ENCODE measurements around the gene MIS12.

MIS12 gene

GRCh38 chr17:5464717-5465507 is 21.5 kb upstream of the MIS12 start:
- Histone ChIP-seq H3K9me3 (ENCODE audit: low read depth, low read length) (no peaks in the 10 kb centered on the region), H3K4me3 (no peak overlapping the region), H3K36me3 (ENCODE audit: insufficient read depth, low read length) (peaks cover 21% of the 10 kb centered on the region), H3K27ac (no peak overlapping the region), H3K9ac (ENCODE audit: insufficient read length) (peak overlapping the region; percentile 35)
- DNase-seq (ENCODE audit: low read depth, low spot score) = no peak
- no peak for TF ChIP-seq FOXP2 (optimal IDR thresholded peaks at IDR 0.05; ENCODE audit: control extremely low read depth, extremely low read length, insufficient read depth)

GRCh38 chr17:5466295-5466694 is 20.1 kb upstream of the MIS12 start:
- no peaks in the 10 kb centered on the region for H3K9me3 ChIP-seq (ENCODE audit: low read depth, low read length)
- H3K4me3 ChIP-seq = peak overlapping the region; percentile 94
- DNase-seq (ENCODE audit: low read depth, low spot score) = no peak
- no peak overlapping the region for H3K27ac ChIP-seq
- H3K9ac ChIP-seq (ENCODE audit: insufficient read length) = peak overlapping the region; percentile 92
- TF ChIP-seq FOXP2 (optimal IDR thresholded peaks at IDR 0.05; ENCODE audit: control extremely low read depth, extremely low read length, insufficient read depth) = no peak
- TF ChIP-seq EZH2 (IDR thresholded peaks at IDR 0.05) = no peak
- TF ChIP-seq POLR2AphosphoS5 (IDR thresholded peaks at IDR 0.05; ENCODE audit: borderline replicate concordance, low read depth, low read length) = no peak
- H3K36me3 ChIP-seq (ENCODE audit: insufficient read depth, low read length) = peaks cover 15% of the 10 kb centered on the region

DNA sequence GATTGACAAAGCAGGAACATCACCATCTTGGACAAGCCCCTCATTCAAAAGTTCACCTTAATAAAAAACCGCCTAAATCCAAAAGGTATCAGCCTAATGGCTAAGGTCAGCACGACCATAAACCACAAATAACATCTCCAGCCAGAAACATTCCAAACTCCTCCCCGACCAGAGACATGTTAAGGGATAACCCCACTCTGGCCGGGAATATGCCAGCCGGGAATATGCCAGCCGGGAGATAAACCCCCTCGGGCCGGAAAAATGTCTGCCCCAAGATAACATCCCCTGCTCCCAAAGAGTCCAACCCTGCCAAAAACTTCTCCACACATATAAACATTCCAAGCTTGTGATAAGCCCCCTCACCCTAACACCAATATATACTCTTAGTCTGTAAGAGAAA is 18.9 kb upstream of the MIS12 start:
- Histone ChIP-seq H3K27ac (no peak overlapping the region), H3K36me3 (ENCODE audit: insufficient read depth, low read length) (peaks cover 11% of the 10 kb centered on the region), H3K9ac (ENCODE audit: insufficient read length) (peak overlapping the region; percentile 92), H3K9me3 (ENCODE audit: low read depth, low read length) (no peaks in the 10 kb centered on the region), H3K4me3 (peak overlapping the region; percentile 94)
- no peak for TF ChIP-seq EZH2 (IDR thresholded peaks at IDR 0.05)
- TF ChIP-seq FOXP2 (optimal IDR thresholded peaks at IDR 0.05; ENCODE audit: control extremely low read depth, extremely low read length, insufficient read depth) = no peak
- TF ChIP-seq POLR2AphosphoS5 (IDR thresholded peaks at IDR 0.05; ENCODE audit: borderline replicate concordance, low read depth, low read length) = no peak
- DNase-seq (ENCODE audit: low read depth, low spot score) = no peak

DNA sequence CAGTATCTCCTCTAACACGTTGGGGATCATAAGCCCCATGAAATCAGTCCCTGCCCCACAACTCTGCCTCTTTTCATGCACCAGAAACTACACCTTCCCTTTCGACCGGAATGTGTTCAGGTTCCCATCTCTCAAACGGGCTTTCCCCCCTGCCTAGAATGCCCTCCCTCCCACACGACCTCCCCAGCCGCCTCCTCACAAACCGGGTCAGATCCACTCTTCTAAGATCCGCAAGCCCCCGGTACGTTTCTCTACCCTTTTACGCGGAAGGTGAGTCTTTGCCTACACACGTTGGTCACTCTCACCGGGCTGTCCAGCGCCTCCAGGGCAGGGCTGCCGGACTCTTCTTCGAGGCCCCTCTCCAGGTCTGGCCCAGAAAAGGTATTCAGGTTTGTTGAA is 18.3 kb upstream of the MIS12 start:
- Histone ChIP-seq H3K27ac (no peak overlapping the region), H3K4me3 (peak overlapping the region; percentile 94), H3K9me3 (ENCODE audit: low read depth, low read length) (no peaks in the 10 kb centered on the region), H3K9ac (ENCODE audit: insufficient read length) (peak overlapping the region; percentile 92), H3K36me3 (ENCODE audit: insufficient read depth, low read length) (peaks cover 9% of the 10 kb centered on the region)
- no peak for DNase-seq (ENCODE audit: low read depth, low spot score)
- no peak for TF ChIP-seq EZH2 (IDR thresholded peaks at IDR 0.05)
- no peak for TF ChIP-seq FOXP2 (optimal IDR thresholded peaks at IDR 0.05; ENCODE audit: control extremely low read depth, extremely low read length, insufficient read depth)
- no peak for TF ChIP-seq POLR2AphosphoS5 (IDR thresholded peaks at IDR 0.05; ENCODE audit: borderline replicate concordance, low read depth, low read length)

DNA sequence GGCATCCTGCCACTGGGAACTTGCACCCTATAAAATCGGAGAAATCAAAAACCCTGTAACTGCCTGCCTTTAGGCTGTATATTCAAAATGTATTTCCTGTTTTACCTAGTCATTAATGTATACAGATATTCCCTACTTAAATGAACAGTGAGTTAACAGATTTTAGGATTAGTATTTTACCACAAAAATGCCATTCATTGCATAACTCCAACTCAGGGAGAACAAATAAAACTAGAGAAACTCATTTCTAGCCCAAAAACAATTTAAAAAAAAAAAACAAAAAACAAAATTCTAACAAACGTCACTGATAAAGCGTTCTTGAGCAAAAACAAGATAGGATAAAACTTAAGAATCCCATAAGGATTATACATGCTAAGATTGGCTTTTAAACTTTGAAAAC is 13.9 kb upstream of the MIS12 start:
- H3K9me3 ChIP-seq (ENCODE audit: low read depth, low read length) = no peaks in the 10 kb centered on the region
- peak overlapping the region; percentile 36; the same call in 1 of the 2 replicates for H3K4me3 ChIP-seq
- peaks cover 31% of the 10 kb centered on the region for H3K36me3 ChIP-seq (ENCODE audit: insufficient read depth, low read length)
- TF ChIP-seq EZH2 (IDR thresholded peaks at IDR 0.05) = no peak
- no peak for TF ChIP-seq POLR2AphosphoS5 (IDR thresholded peaks at IDR 0.05; ENCODE audit: borderline replicate concordance, low read depth, low read length)
- no peak for TF ChIP-seq FOXP2 (optimal IDR thresholded peaks at IDR 0.05; ENCODE audit: control extremely low read depth, extremely low read length, insufficient read depth)
- H3K27ac ChIP-seq = peak overlapping the region; percentile 87
- DNase-seq (ENCODE audit: low read depth, low spot score) = no peak
- H3K9ac ChIP-seq (ENCODE audit: insufficient read length) = peak overlapping the region; percentile 43

DNA sequence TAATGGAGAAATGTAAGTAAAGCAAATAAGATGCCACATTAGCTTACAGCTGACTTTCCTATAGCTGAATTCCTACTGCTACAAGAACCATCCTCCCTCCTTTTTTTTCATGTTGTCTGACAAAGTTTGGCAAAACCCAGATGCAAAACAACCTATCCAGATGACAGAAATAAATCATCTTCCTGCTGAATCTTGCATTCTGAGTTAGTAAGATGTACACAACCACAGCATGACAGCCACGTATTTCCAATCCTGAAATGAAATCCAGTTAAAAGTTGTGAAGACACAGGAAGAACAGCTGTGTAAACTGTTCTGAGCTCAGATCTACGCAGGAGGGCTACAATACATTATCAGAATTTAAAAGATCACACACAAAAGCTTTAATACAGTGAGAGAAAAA is 12.5 kb upstream of the MIS12 start:
- no peak for TF ChIP-seq POLR2AphosphoS5 (IDR thresholded peaks at IDR 0.05; ENCODE audit: borderline replicate concordance, low read depth, low read length)
- TF ChIP-seq FOXP2 (optimal IDR thresholded peaks at IDR 0.05; ENCODE audit: control extremely low read depth, extremely low read length, insufficient read depth) = no peak
- TF ChIP-seq EZH2 (IDR thresholded peaks at IDR 0.05) = no peak
- H3K4me3 ChIP-seq = no peak overlapping the region
- H3K36me3 ChIP-seq (ENCODE audit: insufficient read depth, low read length) = peaks cover 45% of the 10 kb centered on the region
- H3K9ac ChIP-seq (ENCODE audit: insufficient read length) = no peak overlapping the region
- peaks cover 6% of the 10 kb centered on the region; the same call in 1 of the 2 replicates for H3K9me3 ChIP-seq (ENCODE audit: low read depth, low read length)
- DNase-seq (ENCODE audit: low read depth, low spot score) = no peak
- H3K27ac ChIP-seq = no peak overlapping the region

DNA sequence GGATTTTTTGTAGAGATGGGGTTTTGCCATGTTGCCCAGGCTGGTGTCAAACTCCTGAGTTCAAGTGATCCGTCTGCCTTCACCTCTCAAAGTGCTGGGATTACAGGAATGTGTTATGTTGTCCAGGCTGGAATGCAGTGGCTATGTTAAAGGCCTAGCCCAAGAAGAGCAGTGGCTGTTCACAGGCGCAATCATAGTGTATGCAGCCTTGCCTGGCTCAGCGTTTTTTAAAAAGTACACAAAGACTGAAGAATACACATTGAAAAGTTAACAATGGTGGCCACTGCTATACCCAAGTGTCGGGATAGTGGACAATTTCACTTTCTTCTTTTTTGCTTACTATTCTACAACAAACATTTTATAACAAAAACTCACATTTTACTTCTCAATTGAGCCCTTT is 7.4 kb upstream of the MIS12 start:
- H3K36me3 ChIP-seq (ENCODE audit: insufficient read depth, low read length) = peaks cover 89% of the 10 kb centered on the region
- H3K27ac ChIP-seq = no peak overlapping the region
- no peak for DNase-seq (ENCODE audit: low read depth, low spot score)
- no peak overlapping the region for H3K9ac ChIP-seq (ENCODE audit: insufficient read length)
- TF ChIP-seq EZH2 (IDR thresholded peaks at IDR 0.05) (no peak), POLR2AphosphoS5 (IDR thresholded peaks at IDR 0.05; ENCODE audit: borderline replicate concordance, low read depth, low read length) (no peak), FOXP2 (optimal IDR thresholded peaks at IDR 0.05; ENCODE audit: control extremely low read depth, extremely low read length, insufficient read depth) (no peak)
- H3K4me3 ChIP-seq = no peak overlapping the region
- H3K9me3 ChIP-seq (ENCODE audit: low read depth, low read length) = peaks cover 6% of the 10 kb centered on the region; the same call in 1 of the 2 replicates

- no peak overlapping the region for H3K9ac ChIP-seq (ENCODE audit: insufficient read length)
- no peak overlapping the region for H3K27ac ChIP-seq
- TF ChIP-seq POLR2AphosphoS5 (IDR thresholded peaks at IDR 0.05; ENCODE audit: borderline replicate concordance, low read depth, low read length) (no peak), EZH2 (IDR thresholded peaks at IDR 0.05) (no peak), FOXP2 (optimal IDR thresholded peaks at IDR 0.05; ENCODE audit: control extremely low read depth, extremely low read length, insufficient read depth) (no peak)
- DNase-seq (ENCODE audit: low read depth, low spot score) = no peak
- H3K4me3 ChIP-seq = no peak overlapping the region
- H3K9me3 ChIP-seq (ENCODE audit: low read depth, low read length) = peaks cover 6% of the 10 kb centered on the region; the same call in 1 of the 2 replicates
- H3K36me3 ChIP-seq (ENCODE audit: insufficient read depth, low read length) = peaks cover 83% of the 10 kb centered on the region
Measured at GRCh38 chr17:5480962-5481361, 5.4 kb upstream of the MIS12 start.

Data from SK-N-MC (cell line).